SK-N-SH treated with all-trans-retinoic acid at 6 μM for 48 hours (cell line): ENCODE results near the gene RYR1.

ENCODE experiments used
- ATAC-seq: fragments of 200-7000 bp; cut with Tn5 transposase; 3 replicates; pipeline ENCODE4 v1.9.1; 2020; ENCODE audit warnings: mild to moderate bottlenecking, moderate library complexity
- ARNTL ChIP-seq: fragments of 450-650 bp; formaldehyde crosslinking; IDR thresholded peaks from 2 replicates; pipeline ENCODE4 v1.5.0; 2020; ENCODE audit warnings: low read depth, mild to moderate bottlenecking, moderate library complexity, borderline replicate concordance
- BACH2 ChIP-seq: fragments of 250-450 bp; sonication (Bioruptor Pico); IDR thresholded peaks from 2 replicates; pipeline ENCODE4 v1.9.0; 2021; ENCODE audit warnings: mild to moderate bottlenecking, borderline replicate concordance
- CREB5 ChIP-seq: fragments of 250-450 bp; sonication (Bioruptor Pico); IDR thresholded peaks from 2 replicates; pipeline ENCODE4 v1.5.1; 2020; ENCODE audit warnings: low read depth, mild to moderate bottlenecking, moderate library complexity
- CSDC2 ChIP-seq: fragments of 250-450 bp; sonication (Bioruptor Pico); IDR thresholded peaks from 2 replicates; pipeline ENCODE4 v1.5.0; 2020; ENCODE audit warnings: mild to moderate bottlenecking, moderate library complexity
- CSRNP3 ChIP-seq: fragments of 250-450 bp; sonication (Bioruptor Pico); IDR thresholded peaks from 2 replicates; pipeline ENCODE4 v1.5.1; 2021; ENCODE audit warnings: mild to moderate bottlenecking, moderate library complexity
- ESRRG ChIP-seq: fragments of 250-450 bp; sonication (Bioruptor Pico); IDR thresholded peaks from 2 replicates; pipeline ENCODE4 v1.6.1; 2021; ENCODE audit warnings: mild to moderate bottlenecking
- GLIS3 ChIP-seq: fragments of 250-450 bp; sonication (Bioruptor Pico); IDR thresholded peaks from 2 replicates; pipeline ENCODE4 v1.5.0; 2020; ENCODE audit warnings: mild to moderate bottlenecking, moderate library complexity
- ISL1 ChIP-seq: fragments of 250-450 bp; sonication (Bioruptor Pico); IDR thresholded peaks from 2 replicates; pipeline ENCODE4 v2.1.2; 2022; ENCODE audit warnings: mild to moderate bottlenecking, moderate library complexity
- OSR1 ChIP-seq: fragments of 250-450 bp; sonication (Bioruptor Pico); IDR thresholded peaks from 2 replicates; pipeline ENCODE4 v1.8.0; 2022; ENCODE audit warnings: moderate library complexity, mild to moderate bottlenecking, inconsistent platforms
- PATZ1 ChIP-seq: fragments of 250-450 bp; sonication (Bioruptor Pico); IDR thresholded peaks from 2 replicates; pipeline ENCODE4 v1.8.0; 2020; ENCODE audit warnings: mild to moderate bottlenecking, moderate library complexity, borderline replicate concordance
- POU6F1 ChIP-seq: fragments of 250-450 bp; sonication (Bioruptor Pico); IDR thresholded peaks from 2 replicates; pipeline ENCODE4 v1.8.0; 2021; ENCODE audit warnings: low read depth, mild to moderate bottlenecking, moderate library complexity, borderline replicate concordance
- RARB ChIP-seq: fragments of 250-450 bp; sonication (Bioruptor Pico); IDR thresholded peaks from 2 replicates; pipeline ENCODE4 v1.8.0; 2021; ENCODE audit warnings: mild to moderate bottlenecking, moderate library complexity
- SNAI2 ChIP-seq: fragments of 250-450 bp; sonication (Bioruptor Pico); IDR thresholded peaks from 2 replicates; pipeline ENCODE4 v1.5.0; 2020; ENCODE audit warnings: mild to moderate bottlenecking, moderate library complexity
- TCF4 ChIP-seq: fragments of 250-450 bp; sonication (Bioruptor Pico); IDR thresholded peaks from 2 replicates; pipeline ENCODE4 v1.8.0; 2021; ENCODE audit warnings: mild to moderate bottlenecking, moderate library complexity, borderline replicate concordance
- TOX ChIP-seq: fragments of 250-450 bp; sonication (Bioruptor Pico); IDR thresholded peaks from 2 replicates; pipeline ENCODE4 v1.8.0; 2021; ENCODE audit warnings: mild to moderate bottlenecking, moderate library complexity, borderline replicate concordance
- TSHZ2 ChIP-seq: fragments of 250-450 bp; sonication (Bioruptor Pico); IDR thresholded peaks from 2 replicates; pipeline ENCODE4 v1.5.0; 2020; ENCODE audit warnings: mild to moderate bottlenecking, moderate library complexity
- ZC3H10 ChIP-seq: fragments of 250-450 bp; sonication (Bioruptor Pico); IDR thresholded peaks from 2 replicates; pipeline ENCODE4 v1.5.1; 2021; ENCODE audit warnings: mild to moderate bottlenecking, moderate library complexity
- ZFP3 ChIP-seq: fragments of 250-450 bp; sonication (Bioruptor Pico); IDR thresholded peaks from 2 replicates; pipeline ENCODE4 v1.5.0; 2020; ENCODE audit warnings: mild to moderate bottlenecking, moderate library complexity
- ZFP30 ChIP-seq: fragments of 450-650 bp; formaldehyde crosslinking; IDR thresholded peaks from 2 replicates; pipeline ENCODE4 v1.5.0; 2022; ENCODE audit warnings: mild to moderate bottlenecking, moderate library complexity
- ZNF565 ChIP-seq: fragments of 450-650 bp; formaldehyde crosslinking; conservative IDR thresholded peaks from 2 replicates; pipeline ENCODE4 v1.5.0; 2020; ENCODE audit warnings: low read depth, mild to moderate bottlenecking, moderate library complexity
- ZNF70 ChIP-seq: fragments of 450-650 bp; formaldehyde crosslinking; IDR thresholded peaks from 2 replicates; pipeline ENCODE4 v1.5.0; 2020; ENCODE audit warnings: mild to moderate bottlenecking, moderate library complexity
- ZNF8 ChIP-seq: fragments of 450-650 bp; formaldehyde crosslinking; IDR thresholded peaks from 2 replicates; pipeline ENCODE4 v1.5.0; 2020; ENCODE audit warnings: mild to moderate bottlenecking, moderate library complexity

Gene RYR1

GRCh38 chr19:38543286-38543806 lies 109.9 kb downstream of the RYR1 start (continued):
- no peak for TF ChIP-seq POU6F1 (CRISPR knock-in tag)

GRCh38 chr19:38543807-38544568 lies 110.5 kb downstream of the RYR1 start:
- TF ChIP-seq CREB5 (CRISPR knock-in tag) (peak; percentile 62; the same call in 1 of the 2 replicates), PATZ1 (CRISPR knock-in tag) (0 out of 2 replicates have a peak, but pooled peaks have one; percentile 27), ZNF8 (peak; percentile 60; the same call in 1 of the 2 replicates), TSHZ2 (CRISPR knock-in tag) (peak; percentile 68; the same call in 1 of the 2 replicates), CSDC2 (CRISPR knock-in tag) (no peak), CSRNP3 (peak; percentile 58; the same call in 1 of the 2 replicates), BACH2 (CRISPR knock-in tag) (no peak), TCF4 (CRISPR knock-in tag) (peak; percentile 80; the same call in 1 of the 2 replicates), OSR1 (CRISPR knock-in tag) (no peak), TOX (CRISPR knock-in tag) (no peak), ZNF70 (CRISPR knock-in tag) (0 out of 2 replicates have a peak, but pooled peaks have one; percentile 67), ZFP3 (no peak), RARB (CRISPR knock-in tag) (no peak), GLIS3 (CRISPR knock-in tag) (peak; percentile 75; the same call in 1 of the 2 replicates)
- peak; percentile 94 for ATAC-seq

GRCh38 chr19:38544569-38545315 lies 111.3 kb downstream of the RYR1 start:
- ATAC-seq: no peak

More at GRCh38 chr19:38544569-38545315, 111.3 kb downstream of the RYR1 start:
- TF ChIP-seq OSR1 (CRISPR knock-in tag): no peak
- no peak for TF ChIP-seq TCF4 (CRISPR knock-in tag)
- no peak for TF ChIP-seq ZC3H10
- TF ChIP-seq ZNF565 (CRISPR knock-in tag): no peak
- TF ChIP-seq PATZ1 (CRISPR knock-in tag): no peak
- no peak for TF ChIP-seq ZFP30 (CRISPR knock-in tag)
- no peak for TF ChIP-seq ZFP3
- no peak for TF ChIP-seq ISL1 (CRISPR knock-in tag)
- no peak for TF ChIP-seq CSDC2 (CRISPR knock-in tag)
- TF ChIP-seq ARNTL: no peak
- TF ChIP-seq TOX (CRISPR knock-in tag): no peak
- no peak for TF ChIP-seq CREB5 (CRISPR knock-in tag)
- TF ChIP-seq RARB (CRISPR knock-in tag): no peak
- TF ChIP-seq ESRRG (CRISPR knock-in tag): no peak
- TF ChIP-seq SNAI2: no peak
- no peak for TF ChIP-seq ZNF70 (CRISPR knock-in tag)
- TF ChIP-seq, all 23 proteins: peak for 0
